Activated naive CD8-positive, alpha-beta T cell (primary cell): ENCODE results near the gene OR9A2.

ENCODE experiments used
- H3K27ac Mint-ChIP-seq: one replicate; pipeline ENCODE4 v1.8.0; 2021; ENCODE audit warnings: mixed read lengths
- H3K27me3 Mint-ChIP-seq: one replicate; pipeline ENCODE4 v1.8.0; 2021; ENCODE audit warnings: mixed read lengths
- H3K36me3 Mint-ChIP-seq: one replicate; pipeline ENCODE4 v1.8.0; 2021; ENCODE audit warnings: mixed read lengths
- H3K4me1 Mint-ChIP-seq: one replicate; pipeline ENCODE4 v1.8.0; 2021; ENCODE audit warnings: low read depth, mixed read lengths
- H3K4me3 Mint-ChIP-seq: one replicate; pipeline ENCODE4 v1.8.0; 2021; ENCODE audit warnings: mild to moderate bottlenecking, mixed read lengths
- H3K9me3 Mint-ChIP-seq: one replicate; pipeline ENCODE4 v1.8.0; 2021; ENCODE audit warnings: low read depth, mixed read lengths

The OR9A2 gene

GRCh38 chr7:143027032-143027431 lies at the start of gene OR9A2:
Gene OR9A2 (minus strand): TSS chr7:143027132. CDS start chr7:143027132, 0 bp downstream.
- no peak within 1 kb of the TSS for H3K27ac Mint-ChIP-seq
- H3K36me3 Mint-ChIP-seq: no peaks in the 10 kb centered on the region
- H3K4me3 Mint-ChIP-seq: no peak within 1 kb of the TSS
- peaks cover 13% of the 10 kb centered on the region for H3K27me3 Mint-ChIP-seq
- H3K9me3 Mint-ChIP-seq: no peaks in the 10 kb centered on the region
- H3K4me1 Mint-ChIP-seq: peaks cover 5% of the 10 kb centered on the region

- H3K36me3 Mint-ChIP-seq: no peaks in the 10 kb centered on the region
- H3K4me1 Mint-ChIP-seq: no peaks in the 10 kb centered on the region
- peaks cover 5% of the 10 kb centered on the region for H3K27me3 Mint-ChIP-seq
- peaks cover 5% of the 10 kb centered on the region for H3K9me3 Mint-ChIP-seq
- no peak overlapping the region for H3K27ac Mint-ChIP-seq
- H3K4me3 Mint-ChIP-seq: no peak overlapping the region
Measured at GRCh38 chr7:143074141-143074540, 47.2 kb upstream of the OR9A2 start.

GRCh38 chr7:143073556-143073955 lies 46.6 kb upstream of the OR9A2 start:
- H3K9me3 Mint-ChIP-seq: peaks cover 4% of the 10 kb centered on the region
- no peaks in the 10 kb centered on the region for H3K36me3 Mint-ChIP-seq
- H3K4me1 Mint-ChIP-seq: no peaks in the 10 kb centered on the region
- H3K27ac Mint-ChIP-seq: no peak overlapping the region
- H3K27me3 Mint-ChIP-seq: peaks cover 5% of the 10 kb centered on the region
- H3K4me3 Mint-ChIP-seq: no peak overlapping the region

GRCh38 chr7:143069912-143070500 lies 43.1 kb upstream of the OR9A2 start:
- H3K27ac Mint-ChIP-seq: no peak overlapping the region
- peaks cover 5% of the 10 kb centered on the region for H3K27me3 Mint-ChIP-seq
- H3K4me1 Mint-ChIP-seq: no peaks in the 10 kb centered on the region
- H3K4me3 Mint-ChIP-seq: no peak overlapping the region
- H3K9me3 Mint-ChIP-seq: no peaks in the 10 kb centered on the region
- no peaks in the 10 kb centered on the region for H3K36me3 Mint-ChIP-seq

- Mint-ChIP-seq H3K9me3 (no peaks in the 10 kb centered on the region), H3K4me3 (no peak overlapping the region), H3K36me3 (no peaks in the 10 kb centered on the region)
Measured at GRCh38 chr7:143068446-143068845, 41.5 kb upstream of the OR9A2 start.

GRCh38 chr7:143063741-143064140 lies 36.8 kb upstream of the OR9A2 start:
- Mint-ChIP-seq H3K36me3 (no peaks in the 10 kb centered on the region), H3K27ac (no peak overlapping the region), H3K4me3 (no peak overlapping the region), H3K4me1 (no peaks in the 10 kb centered on the region), H3K27me3 (no peaks in the 10 kb centered on the region), H3K9me3 (no peaks in the 10 kb centered on the region)

More at GRCh38 chr7:143068446-143068845, 41.5 kb upstream of the OR9A2 start:
- Mint-ChIP-seq H3K27me3 (peaks cover 2% of the 10 kb centered on the region), H3K4me1 (no peaks in the 10 kb centered on the region), H3K27ac (no peak overlapping the region)

GRCh38 chr7:143055754-143056153 lies 28.8 kb upstream of the OR9A2 start:
- Mint-ChIP-seq H3K9me3 (no peaks in the 10 kb centered on the region), H3K4me1 (no peaks in the 10 kb centered on the region), H3K4me3 (no peak overlapping the region), H3K27ac (no peak overlapping the region), H3K27me3 (no peaks in the 10 kb centered on the region), H3K36me3 (no peaks in the 10 kb centered on the region)

GRCh38 chr7:143054621-143055020 lies 27.7 kb upstream of the OR9A2 start:
- Mint-ChIP-seq H3K4me1 (no peaks in the 10 kb centered on the region), H3K27ac (no peak overlapping the region), H3K9me3 (no peaks in the 10 kb centered on the region), H3K27me3 (no peaks in the 10 kb centered on the region), H3K4me3 (no peak overlapping the region), H3K36me3 (no peaks in the 10 kb centered on the region)

- Mint-ChIP-seq H3K36me3 (no peaks in the 10 kb centered on the region), H3K4me1 (no peaks in the 10 kb centered on the region), H3K9me3 (no peaks in the 10 kb centered on the region), H3K27me3 (no peaks in the 10 kb centered on the region), H3K4me3 (no peak within 1 kb of the TSS), H3K27ac (no peak within 1 kb of the TSS)
Measured at GRCh38 chr7:143052041-143052440, 25.1 kb upstream of the OR9A2 start, which contains the start of gene OR6V1. Gene OR6V1 (plus strand): TSS chr7:143052341. CDS start chr7:143052341, 0 bp downstream.

- no peak overlapping the region for H3K4me3 Mint-ChIP-seq
- H3K27ac Mint-ChIP-seq: no peak overlapping the region
- no peaks in the 10 kb centered on the region for H3K9me3 Mint-ChIP-seq
- no peaks in the 10 kb centered on the region for H3K27me3 Mint-ChIP-seq
- H3K4me1 Mint-ChIP-seq: no peaks in the 10 kb centered on the region
- no peaks in the 10 kb centered on the region for H3K36me3 Mint-ChIP-seq
Measured at GRCh38 chr7:143050931-143051330, 24.0 kb upstream of the OR9A2 start.

- Mint-ChIP-seq H3K27me3 (no peaks in the 10 kb centered on the region), H3K27ac (no peak overlapping the region), H3K4me1 (no peaks in the 10 kb centered on the region), H3K4me3 (no peak overlapping the region), H3K36me3 (no peaks in the 10 kb centered on the region), H3K9me3 (no peaks in the 10 kb centered on the region)
Measured at GRCh38 chr7:143049362-143049761, 22.4 kb upstream of the OR9A2 start.

- H3K4me3 Mint-ChIP-seq: no peak overlapping the region
- no peaks in the 10 kb centered on the region for H3K4me1 Mint-ChIP-seq
- H3K27ac Mint-ChIP-seq: no peak overlapping the region
- no peaks in the 10 kb centered on the region for H3K27me3 Mint-ChIP-seq
- no peaks in the 10 kb centered on the region for H3K36me3 Mint-ChIP-seq
- H3K9me3 Mint-ChIP-seq: no peaks in the 10 kb centered on the region
Measured at GRCh38 chr7:143048827-143049226, 21.9 kb upstream of the OR9A2 start.

- peaks cover 2% of the 10 kb centered on the region for H3K27me3 Mint-ChIP-seq
- H3K4me3 Mint-ChIP-seq: no peak overlapping the region
- H3K4me1 Mint-ChIP-seq: no peaks in the 10 kb centered on the region
- no peaks in the 10 kb centered on the region for H3K9me3 Mint-ChIP-seq
- H3K36me3 Mint-ChIP-seq: no peaks in the 10 kb centered on the region
- no peak overlapping the region for H3K27ac Mint-ChIP-seq
Measured at GRCh38 chr7:143047326-143047725, 20.4 kb upstream of the OR9A2 start.

GRCh38 chr7:143046426-143046851 lies 19.5 kb upstream of the OR9A2 start:
- Mint-ChIP-seq H3K4me1 (no peaks in the 10 kb centered on the region), H3K9me3 (no peaks in the 10 kb centered on the region), H3K4me3 (no peak overlapping the region), H3K27me3 (peaks cover 2% of the 10 kb centered on the region), H3K27ac (no peak overlapping the region), H3K36me3 (no peaks in the 10 kb centered on the region)

- Mint-ChIP-seq H3K4me1 (no peaks in the 10 kb centered on the region), H3K27me3 (peaks cover 2% of the 10 kb centered on the region), H3K36me3 (no peaks in the 10 kb centered on the region), H3K4me3 (no peak overlapping the region), H3K27ac (no peak overlapping the region), H3K9me3 (no peaks in the 10 kb centered on the region)
Measured at GRCh38 chr7:143043391-143043790, 16.5 kb upstream of the OR9A2 start.

- no peaks in the 10 kb centered on the region for H3K4me1 Mint-ChIP-seq
- H3K9me3 Mint-ChIP-seq: no peaks in the 10 kb centered on the region
- H3K27ac Mint-ChIP-seq: no peak overlapping the region
- peaks cover 2% of the 10 kb centered on the region for H3K27me3 Mint-ChIP-seq
- H3K36me3 Mint-ChIP-seq: no peaks in the 10 kb centered on the region
- H3K4me3 Mint-ChIP-seq: no peak overlapping the region
Measured at GRCh38 chr7:143042790-143043271, 15.9 kb upstream of the OR9A2 start.
